ENCODE data around the gene ARID1B. TPM values are rescaled to one million over a fixed set of nuclear protein-coding genes. Genes with fewer than 3 reads are reported as not detected.

Gene ARID1B
- total and polyA plus RNA-seq, 2 of the 4 experiments (the other 2 are of a cell fraction) = 14.5 to 20.1 TPM

DNA sequence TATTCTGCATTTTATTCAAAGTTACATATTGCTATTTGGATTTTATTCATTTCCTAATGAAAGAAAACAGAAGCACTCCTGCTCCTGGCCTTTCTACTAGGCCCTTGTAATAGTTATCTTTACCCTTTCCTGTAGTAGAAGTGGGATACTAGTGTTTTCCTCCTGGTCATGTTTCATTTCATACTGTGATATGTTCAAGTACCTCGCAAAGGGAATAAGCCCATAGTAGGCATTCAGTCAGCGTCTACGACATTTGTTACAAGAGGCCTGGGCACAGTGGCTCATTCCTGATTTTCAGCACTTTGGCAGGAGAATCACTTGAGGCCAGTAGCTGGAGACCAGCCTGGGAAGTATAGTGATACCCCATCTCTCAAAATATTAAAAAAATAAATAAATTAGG is 154.1 kb downstream of the ARID1B start:
- in situ Hi-C loops (cut with MboI; ENCODE audit: low sequenced_read_pairs) = no loop called here
- Histone ChIP-seq H3K14ac (replicated peaks; ENCODE audit: low read depth, low read length) (no peak overlapping the region), H4K8ac (ENCODE audit: low read depth in 2 of 2, low read length in 2 of 2) (no peak overlapping the region), H3K27ac (ENCODE audit: insufficient read depth, low read length) (no peak overlapping the region), H2AK9ac (replicated peaks; ENCODE audit: low read depth, low read length, poor library complexity) (no peak overlapping the region), H2BK20ac (ENCODE audit: low read depth, low read length) (no peak overlapping the region), H4K91ac (ENCODE audit: insufficient read depth, low read depth, low read length) (no peak overlapping the region), H3K9ac (ENCODE audit: low read depth, low read length) (no peak overlapping the region), H3K27me3 (ENCODE audit: control insufficient read depth, insufficient read depth, low read length) (no peaks in the 10 kb centered on the region), H3K4ac (ENCODE audit: low read depth, low read length) (no peak overlapping the region), H2AK5ac (ENCODE audit: low read depth, low read length) (no peak overlapping the region), H3K56ac (ENCODE audit: extremely low read depth, insufficient read depth, low read length) (no peak overlapping the region), H2BK5ac (ENCODE audit: low read depth, low read length, poor library complexity, severe bottlenecking) (no peak overlapping the region), H2AFZ (replicated peaks; ENCODE audit: low read length, poor library complexity) (no peak overlapping the region), H2BK120ac (ENCODE audit: low read depth, low read length) (no peak overlapping the region), H2BK15ac (ENCODE audit: low read depth, low read length) (no peak overlapping the region), H4K20me1 (ENCODE audit: insufficient read depth, low read length) (peaks cover 22% of the 10 kb centered on the region), H3K4me1 (ENCODE audit: control insufficient read depth, insufficient read depth, low read length) (no peaks in the 10 kb centered on the region), H3K9me3 (ENCODE audit: control insufficient read depth, insufficient read depth, low read length) (no peaks in the 10 kb centered on the region), H3K36me3 (ENCODE audit: control insufficient read depth, insufficient read depth, low read length) (no peaks in the 10 kb centered on the region), H3K9me1 (ENCODE audit: insufficient read depth, low read length) (peaks cover 7% of the 10 kb centered on the region; the same call in 1 of the 2 replicates), H3K79me1 (ENCODE audit: low read depth in 1 of 2, low read length in 2 of 2) (peaks cover 37 to 64% of the 10 kb centered on the region in 2 experiments), H3K4me2 (ENCODE audit: low read depth, low read length) (no peak overlapping the region), H3K4me3 (ENCODE audit: insufficient read depth, low read depth, low read length) (no peak overlapping the region), H3K23ac (ENCODE audit: low read depth, low read length) (no peak overlapping the region), H4K5ac (ENCODE audit: low read depth, low read length) (no peak overlapping the region), H3K18ac (ENCODE audit: low read depth, low read length) (no peak overlapping the region)
- WGBS, 2 experiments (ENCODE audit: extremely low coverage in 2 of 2, insufficient read length in 1 of 2) = no CpG with 5 or more reads among the region's 3 CpGs
- dilution Hi-C loops (cut with HindIII; ENCODE audit: low sequenced_read_pairs, unreplicated experiment) = no loop called here
- ChIA-PET CTCF (interaction anchor here (1.0 kb wide), 1 partner anchor 8 kb away, joined by 3 read pairs; no protein-coding TSS in a partner anchor), POLR2A (ENCODE audit: unreplicated experiment) (no interaction called here)
- intact Hi-C loops (cut with micrococcal nuclease) = no loop called here
- TF ChIP-seq RAD21 (IDR thresholded peaks at IDR 0.05; ENCODE audit: low read length) = no peak
- TF ChIP-seq ELK1 (IDR thresholded peaks at IDR 0.05; ENCODE audit: borderline replicate concordance, low read depth, low read length) = no peak
- TF ChIP-seq USF2 (IDR thresholded peaks at IDR 0.05; ENCODE audit: low read depth, low read length) = no peak
- no peak for TF ChIP-seq MXI1 (IDR thresholded peaks at IDR 0.05; ENCODE audit: borderline replicate concordance, low read depth, low read length)
- no peak for TF ChIP-seq FOS (IDR thresholded peaks at IDR 0.05; ENCODE audit: low read depth, low read length)
- no peak for TF ChIP-seq POLR2A (IDR thresholded peaks at IDR 0.05; ENCODE audit: low read depth, low read length)
- no peak for TF ChIP-seq MAFK (IDR thresholded peaks at IDR 0.05; ENCODE audit: low read depth, low read length)
- no peak for TF ChIP-seq MAZ (IDR thresholded peaks at IDR 0.05; ENCODE audit: borderline replicate concordance, low read depth, low read length)
- TF ChIP-seq BHLHE40 (IDR thresholded peaks at IDR 0.05; ENCODE audit: low read depth, low read length) = no peak
- TF ChIP-seq, protein P1, sequence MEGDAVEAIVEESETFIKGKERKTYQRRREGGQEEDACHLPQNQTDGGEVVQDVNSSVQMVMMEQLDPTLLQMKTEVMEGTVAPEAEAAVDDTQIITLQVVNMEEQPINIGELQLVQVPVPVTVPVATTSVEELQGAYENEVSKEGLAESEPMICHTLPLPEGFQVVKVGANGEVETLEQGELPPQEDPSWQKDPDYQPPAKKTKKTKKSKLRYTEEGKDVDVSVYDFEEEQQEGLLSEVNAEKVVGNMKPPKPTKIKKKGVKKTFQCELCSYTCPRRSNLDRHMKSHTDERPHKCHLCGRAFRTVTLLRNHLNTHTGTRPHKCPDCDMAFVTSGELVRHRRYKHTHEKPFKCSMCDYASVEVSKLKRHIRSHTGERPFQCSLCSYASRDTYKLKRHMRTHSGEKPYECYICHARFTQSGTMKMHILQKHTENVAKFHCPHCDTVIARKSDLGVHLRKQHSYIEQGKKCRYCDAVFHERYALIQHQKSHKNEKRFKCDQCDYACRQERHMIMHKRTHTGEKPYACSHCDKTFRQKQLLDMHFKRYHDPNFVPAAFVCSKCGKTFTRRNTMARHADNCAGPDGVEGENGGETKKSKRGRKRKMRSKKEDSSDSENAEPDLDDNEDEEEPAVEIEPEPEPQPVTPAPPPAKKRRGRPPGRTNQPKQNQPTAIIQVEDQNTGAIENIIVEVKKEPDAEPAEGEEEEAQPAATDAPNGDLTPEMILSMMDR (conservative IDR thresholded peaks at IDR 0.05; ENCODE audit: low read depth, low read length) = no peak
- no peak for TF ChIP-seq SMC3 (IDR thresholded peaks at IDR 0.05; ENCODE audit: low read depth, low read length)
- TF ChIP-seq CEBPB (IDR thresholded peaks at IDR 0.05; ENCODE audit: low read depth, low read length) = no peak
- no peak for TF ChIP-seq RFX5 (IDR thresholded peaks at IDR 0.05; ENCODE audit: low read depth, low read length)
- TF ChIP-seq NFE2L2 (IDR thresholded peaks at IDR 0.05; ENCODE audit: low read depth, low read length) = no peak
- TF ChIP-seq CHD1 (IDR thresholded peaks at IDR 0.05; ENCODE audit: low read depth, low read length) = no peak
- no peak for TF ChIP-seq RCOR1 (IDR thresholded peaks at IDR 0.05; ENCODE audit: insufficient replicate concordance, low read length)
- ATAC-seq (ENCODE audit: low read depth) = no peak
- DNase-seq = no peak
- BruUV-seq (replicated peaks) = no TSS peak

Data from IMR-90 (cell line).